ENCODE measurements around the gene CKAP2L.

DNA sequence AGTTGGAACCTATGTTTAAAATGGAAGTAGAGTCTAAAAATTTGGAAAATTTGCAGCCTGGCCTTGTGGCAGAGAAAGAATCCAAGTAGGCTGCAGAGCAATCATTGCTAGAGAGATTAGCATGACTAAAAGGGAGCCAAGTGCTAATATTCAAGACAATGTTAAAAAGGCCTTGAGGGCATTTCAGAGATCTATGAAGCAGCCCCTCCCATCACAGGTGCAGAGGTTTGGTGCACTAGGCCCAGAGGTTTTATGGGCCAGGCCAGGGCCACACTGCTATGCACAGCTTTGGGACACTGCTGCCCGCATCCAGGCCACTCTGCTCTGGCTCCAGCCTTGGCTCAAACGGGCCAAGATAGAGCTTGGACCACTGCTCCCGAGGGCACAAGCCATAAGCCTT is 26.6 kb upstream of the CKAP2L start:
- TF ChIP-seq, protein P1, sequence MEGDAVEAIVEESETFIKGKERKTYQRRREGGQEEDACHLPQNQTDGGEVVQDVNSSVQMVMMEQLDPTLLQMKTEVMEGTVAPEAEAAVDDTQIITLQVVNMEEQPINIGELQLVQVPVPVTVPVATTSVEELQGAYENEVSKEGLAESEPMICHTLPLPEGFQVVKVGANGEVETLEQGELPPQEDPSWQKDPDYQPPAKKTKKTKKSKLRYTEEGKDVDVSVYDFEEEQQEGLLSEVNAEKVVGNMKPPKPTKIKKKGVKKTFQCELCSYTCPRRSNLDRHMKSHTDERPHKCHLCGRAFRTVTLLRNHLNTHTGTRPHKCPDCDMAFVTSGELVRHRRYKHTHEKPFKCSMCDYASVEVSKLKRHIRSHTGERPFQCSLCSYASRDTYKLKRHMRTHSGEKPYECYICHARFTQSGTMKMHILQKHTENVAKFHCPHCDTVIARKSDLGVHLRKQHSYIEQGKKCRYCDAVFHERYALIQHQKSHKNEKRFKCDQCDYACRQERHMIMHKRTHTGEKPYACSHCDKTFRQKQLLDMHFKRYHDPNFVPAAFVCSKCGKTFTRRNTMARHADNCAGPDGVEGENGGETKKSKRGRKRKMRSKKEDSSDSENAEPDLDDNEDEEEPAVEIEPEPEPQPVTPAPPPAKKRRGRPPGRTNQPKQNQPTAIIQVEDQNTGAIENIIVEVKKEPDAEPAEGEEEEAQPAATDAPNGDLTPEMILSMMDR (IDR thresholded peaks at IDR 0.05; ENCODE audit: low read depth, low read length): no peak
- no peak for TF ChIP-seq EZH2phosphoT487 (IDR thresholded peaks at IDR 0.05; ENCODE audit: low read depth)

Data from OCI-LY3 (cell line).